ENCODE data around the gene HSPA1B.
"Not testable (repeated sequence)": the region's sequence is repeated elsewhere in the genome, so short reads cannot be mapped to it uniquely, and the experiment has no call there.

Gene HSPA1B

GRCh38 chr6:31827286-31828079 lies at the start of gene HSPA1B:
HSPA1B (plus strand) TSS chr6:31827738; CDS start chr6:31827951, 213 bp downstream.
- DNase-seq: peak; percentile 99

DNA sequence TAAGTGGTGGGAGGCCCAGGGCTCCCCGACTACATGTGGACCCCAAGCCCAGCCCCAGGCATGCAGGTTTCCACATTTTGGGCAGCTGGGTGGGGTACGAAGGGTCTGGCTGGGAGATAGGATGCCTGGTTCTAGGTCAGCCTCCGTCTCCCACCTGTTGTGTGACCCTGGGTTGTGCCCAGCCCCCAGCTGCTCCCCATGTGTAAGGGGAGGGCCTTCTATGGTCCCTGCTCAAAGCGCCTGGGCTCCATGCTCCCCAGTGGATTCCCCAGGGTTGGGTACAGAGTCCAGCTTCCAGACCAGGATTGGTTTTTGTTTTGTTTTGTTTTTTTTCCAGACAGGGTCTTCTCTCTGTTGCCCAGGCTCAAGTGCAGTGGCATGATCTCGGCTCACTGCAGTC lies 49.3 kb upstream of the HSPA1B start:
- DNase-seq: no peak

DNA sequence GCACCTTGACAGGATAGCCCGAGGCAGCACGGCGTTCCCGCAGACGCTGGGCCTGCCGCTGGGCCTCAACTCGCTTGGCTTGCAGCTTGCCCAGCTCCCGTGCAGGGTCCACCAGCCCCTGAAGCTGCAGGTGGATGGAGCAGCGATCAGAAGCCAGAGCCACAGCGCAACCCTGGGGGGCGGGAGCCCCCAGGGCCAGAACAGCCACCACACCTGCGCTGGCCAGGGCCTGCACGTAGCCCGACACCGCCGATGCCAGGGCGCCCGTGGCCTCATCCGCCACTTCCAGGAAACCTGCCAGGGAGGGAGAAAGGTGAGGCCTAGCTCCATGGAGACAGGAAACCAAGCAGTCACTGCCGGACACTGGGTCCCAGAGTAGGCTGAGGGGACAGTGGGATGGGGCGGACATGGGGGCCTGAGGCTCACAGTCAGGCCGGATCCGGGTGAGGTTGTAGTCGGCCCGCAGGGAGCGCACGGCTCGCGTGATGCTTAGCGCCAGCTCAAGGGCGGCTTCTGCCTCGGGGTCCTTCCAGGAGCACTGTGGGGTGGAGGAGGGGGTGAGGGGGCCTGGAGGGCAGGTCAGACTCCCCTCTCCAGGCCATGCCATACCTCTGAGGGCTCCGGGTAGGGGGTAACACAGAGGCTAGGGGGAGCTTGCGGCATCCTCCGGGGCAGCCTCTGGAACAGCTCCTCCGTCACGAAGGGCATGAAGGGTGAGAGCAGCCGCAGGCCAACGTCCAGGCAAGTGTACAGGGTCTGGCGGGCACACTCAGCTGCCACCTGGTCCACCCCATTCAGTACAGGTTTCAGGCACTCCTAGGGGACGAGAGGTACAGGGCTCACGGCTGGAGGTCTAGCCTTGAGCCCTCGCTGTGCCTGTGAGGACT lies 48.3 kb upstream of the HSPA1B start:
- DNase-seq: no peak

DNA sequence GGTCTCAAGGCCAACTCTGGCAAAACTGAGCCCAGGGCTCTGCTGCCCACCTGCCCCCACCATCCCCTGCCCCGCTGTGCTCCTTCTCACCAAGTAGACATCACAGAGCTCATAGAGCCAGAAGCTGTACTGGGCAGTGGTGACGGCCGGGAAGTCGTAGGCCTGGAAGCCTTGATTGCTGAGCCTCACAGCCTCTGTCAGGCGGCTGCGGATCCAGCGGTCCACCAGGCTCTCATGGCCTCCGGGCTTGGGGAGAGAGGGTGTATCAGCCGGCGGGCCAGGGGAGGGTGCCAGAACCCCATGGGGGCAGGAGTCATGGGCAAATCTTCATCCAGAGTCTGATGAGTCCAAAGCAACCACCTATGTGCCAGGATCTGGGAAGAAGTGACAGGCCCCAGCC lies 47.6 kb upstream of the HSPA1B start:
- no peak for DNase-seq

DNA sequence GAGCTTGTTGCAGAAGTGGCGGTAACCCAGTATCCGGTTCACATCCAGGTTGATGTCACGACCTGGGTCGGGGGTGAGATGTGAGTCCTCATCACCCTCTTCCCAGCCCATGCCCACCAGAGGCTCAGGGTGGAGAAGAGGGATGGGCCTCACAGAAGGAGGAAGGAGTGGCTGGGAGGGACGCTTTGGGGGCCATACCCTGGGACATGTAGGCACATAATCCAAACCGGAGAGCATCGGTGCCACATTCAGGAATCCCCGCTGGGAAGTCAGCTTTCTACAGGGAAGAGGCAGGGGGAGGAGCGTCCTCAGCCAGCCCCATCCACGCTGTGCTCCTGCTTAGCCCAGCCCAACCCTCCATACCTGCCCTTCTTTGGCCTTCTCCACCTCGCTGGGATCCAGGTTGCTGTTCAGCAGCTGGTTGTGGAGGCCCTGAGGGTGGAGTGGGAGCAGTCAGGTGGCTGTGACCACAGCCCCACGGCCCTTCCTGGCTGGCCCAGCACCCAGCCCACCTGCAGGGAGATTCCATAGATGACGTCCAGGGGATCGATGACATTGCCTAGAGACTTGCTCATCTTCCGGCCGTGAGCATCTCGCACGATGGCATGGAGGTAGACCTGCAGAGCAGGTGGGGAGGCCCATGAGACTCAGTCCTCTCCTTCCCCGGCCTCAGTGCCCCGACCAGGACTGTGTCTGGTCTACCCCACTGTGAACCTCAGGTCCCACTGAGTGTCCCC lies 46.9 kb upstream of the HSPA1B start:
- no peak for DNase-seq

DNA sequence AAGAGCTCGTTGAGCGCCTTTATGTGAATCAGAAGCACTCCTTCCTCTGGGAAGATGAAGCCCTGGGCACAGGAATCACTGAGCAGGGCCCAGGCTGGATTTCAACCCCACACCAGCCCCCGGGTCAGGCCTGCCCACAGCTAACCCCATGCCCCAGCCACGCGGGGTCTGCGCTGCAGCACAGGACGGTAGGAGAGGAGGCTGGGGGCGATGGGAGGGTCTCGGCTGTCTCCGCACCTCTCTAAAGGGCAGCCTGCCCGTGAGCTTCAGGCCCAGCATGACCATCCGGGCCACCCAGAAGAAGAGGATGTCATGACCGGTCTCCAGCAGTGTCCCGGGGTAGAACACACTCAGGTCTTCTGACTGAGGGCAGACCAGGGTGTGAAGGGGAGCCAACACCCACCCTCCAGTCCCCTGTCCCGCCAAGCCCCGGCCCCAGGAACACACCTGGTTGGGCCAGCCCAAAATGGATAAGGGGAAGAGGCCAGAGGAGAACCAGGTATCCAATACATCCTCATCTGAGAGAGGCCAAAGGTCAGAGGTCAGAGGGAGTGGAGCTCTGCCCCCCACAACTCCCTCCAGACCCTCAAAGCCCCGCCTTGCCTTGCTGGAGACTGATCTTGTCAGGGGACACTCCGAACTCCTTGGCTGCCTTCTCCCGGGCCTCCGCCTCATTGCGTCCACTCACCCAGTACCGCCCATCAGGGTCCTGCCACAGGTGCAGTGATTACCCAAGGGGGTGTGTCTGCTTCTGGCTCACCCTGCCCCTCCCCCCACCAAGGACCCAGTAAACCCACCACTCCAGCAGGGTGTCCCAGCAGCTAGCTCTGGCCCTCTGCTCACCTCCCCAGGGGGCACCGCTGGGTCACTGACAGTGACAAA lies 46.1 kb upstream of the HSPA1B start:
- no peak for DNase-seq

DNA sequence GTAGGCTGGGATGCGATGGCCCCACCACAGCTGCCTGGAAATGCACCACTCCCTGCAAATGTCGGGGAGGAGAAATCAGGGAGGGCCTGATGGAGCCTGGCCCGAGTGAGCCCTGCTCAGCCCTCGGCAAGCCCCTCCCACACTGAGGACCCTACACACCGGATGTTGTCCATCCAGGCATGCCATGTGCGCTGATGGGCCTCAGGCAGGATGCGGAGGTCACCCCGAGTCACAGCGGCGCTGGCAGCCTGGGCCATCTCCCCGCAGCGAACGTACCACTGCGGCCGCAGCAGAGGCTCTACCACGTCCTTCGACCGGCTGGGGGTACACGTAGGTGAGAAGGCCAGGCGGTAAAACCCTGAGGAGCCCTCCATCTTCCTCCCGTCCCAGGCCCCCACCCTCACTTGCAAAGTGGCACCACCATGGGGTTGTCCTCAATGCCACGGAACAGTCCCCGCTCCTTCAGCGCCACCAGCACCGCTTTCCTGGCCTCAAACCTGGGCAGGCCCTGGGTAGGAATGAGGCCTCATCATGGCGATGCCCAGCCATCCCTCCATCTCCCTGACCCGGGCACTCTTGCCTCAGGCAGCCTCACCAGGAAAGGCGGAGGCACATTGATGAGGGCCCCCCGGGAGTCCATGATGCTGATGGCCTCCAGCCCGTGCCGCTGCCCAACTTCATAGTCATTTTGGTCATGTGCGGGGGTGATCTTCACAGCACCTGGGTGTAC lies 45.2 kb upstream of the HSPA1B start:
- no peak for DNase-seq

DNA sequence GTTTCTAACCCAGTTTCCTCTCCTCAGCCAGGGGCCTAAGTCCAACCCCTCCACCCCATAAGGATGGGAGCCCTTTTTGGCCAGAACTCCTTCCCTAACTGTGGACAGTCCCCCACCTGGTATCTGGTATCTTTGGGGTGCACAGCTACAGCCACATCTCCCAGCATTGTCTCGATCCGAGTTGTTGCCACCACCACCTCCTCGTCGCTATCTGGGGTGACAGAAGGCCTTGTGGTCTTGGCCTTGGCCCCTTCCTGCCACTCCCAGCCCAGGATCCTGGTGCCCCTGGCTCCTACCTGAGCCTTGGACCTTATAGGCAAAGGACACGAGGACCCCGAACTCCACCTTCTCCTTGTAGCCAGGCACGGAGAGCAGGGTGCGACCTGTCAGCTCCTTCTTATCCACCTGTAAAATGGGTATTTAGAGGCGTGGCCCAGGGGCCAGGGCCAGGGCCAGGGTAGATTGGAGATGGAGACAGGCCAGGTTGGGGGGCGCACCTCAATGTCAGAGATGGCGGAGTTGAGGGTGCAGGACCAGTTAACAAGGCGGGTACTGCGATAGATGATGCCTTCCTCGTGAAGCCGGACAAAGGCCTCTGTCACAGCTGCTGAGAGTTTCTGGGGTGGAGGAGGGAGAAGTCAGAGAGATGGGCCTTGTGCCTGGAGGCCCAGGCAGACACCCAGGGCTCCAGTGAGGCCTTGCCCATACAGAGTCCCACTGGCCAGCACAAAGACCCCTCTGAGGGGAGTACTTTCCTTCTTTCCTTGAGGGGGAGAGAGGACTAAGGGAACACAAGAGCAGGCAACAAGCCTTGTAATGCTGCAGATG lies 43.2 kb upstream of the HSPA1B start:
- no peak for DNase-seq

DNA sequence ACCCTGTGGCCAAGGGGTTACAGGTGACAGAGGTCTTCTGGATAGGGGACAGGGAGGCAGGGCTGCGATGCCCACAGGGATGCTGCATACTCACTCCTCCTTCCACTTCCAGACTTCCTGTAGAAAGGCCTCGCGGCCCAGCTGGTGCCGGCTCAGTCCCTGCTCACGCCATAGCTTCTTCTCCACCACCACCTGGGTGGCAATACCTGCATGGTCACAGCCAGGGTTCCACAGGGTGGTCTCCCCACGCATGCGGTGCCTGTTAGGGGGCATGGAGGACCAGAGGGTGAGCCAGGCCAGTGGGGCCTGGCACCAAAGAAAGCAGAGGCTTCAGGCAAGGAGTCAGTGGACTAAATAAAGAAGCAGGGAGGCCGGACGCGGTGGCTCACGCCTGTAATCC lies 42.1 kb upstream of the HSPA1B start:
- no peak for DNase-seq

GRCh38 chr6:31791324-31792089 lies 36.0 kb upstream of the HSPA1B start:
- peak; percentile 20 for DNase-seq

GRCh38 chr6:31792090-31792374 lies 35.5 kb upstream of the HSPA1B start:
- DNase-seq: no peak

GRCh38 chr6:31792761-31793171 lies 34.8 kb upstream of the HSPA1B start:
- DNase-seq: no peak

- not testable (repeated sequence) for DNase-seq
These were observed 33.7 kb upstream of the HSPA1B start for GRCh38 chr6:31793927-31794245.

- DNase-seq: no peak
These were observed 33.2 kb upstream of the HSPA1B start for GRCh38 chr6:31794294-31794865.

DNA sequence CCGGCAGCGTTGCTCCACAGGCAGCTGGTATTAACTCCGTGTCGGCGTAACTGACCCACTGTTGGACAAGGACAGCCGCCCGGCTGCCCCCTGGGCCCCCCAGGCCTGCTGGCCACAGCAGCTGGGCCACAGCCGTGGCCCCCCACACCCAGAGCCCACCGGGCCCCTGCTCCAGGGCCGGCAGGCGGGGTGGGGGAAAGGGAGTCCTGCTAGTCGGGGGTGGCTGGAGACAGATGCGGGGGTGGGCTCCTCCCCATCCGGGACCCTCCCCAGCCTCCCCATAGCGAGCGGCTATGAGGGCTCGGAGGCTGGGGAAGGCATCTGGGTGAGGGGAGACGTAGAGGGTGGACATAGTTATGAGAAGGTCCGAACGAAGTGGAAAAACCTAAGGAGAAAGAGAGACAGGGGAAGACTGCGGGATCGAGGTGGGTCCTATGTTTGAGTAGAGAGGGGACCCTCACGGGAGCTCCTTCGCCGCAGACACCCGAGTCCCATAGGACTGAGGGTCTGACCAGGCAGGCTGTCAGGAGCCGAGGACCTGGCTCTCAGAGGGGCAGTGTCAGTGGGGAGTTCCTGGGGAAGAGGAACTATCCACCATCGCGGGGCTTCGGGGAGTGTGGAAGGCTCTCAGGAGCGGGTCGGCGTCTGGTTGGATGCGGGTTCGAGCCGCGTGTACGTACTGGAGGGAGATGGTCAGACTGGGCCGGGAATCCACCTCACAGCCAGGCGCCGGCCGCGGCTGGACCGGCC lies 32.5 kb upstream of the HSPA1B start:
- DNase-seq: no peak

GRCh38 chr6:31795616-31796298 lies 31.8 kb upstream of the HSPA1B start, which contains the start of gene VARS1:
VARS1 (minus strand) TSS chr6:31795752; CDS start chr6:31795217, 535 bp downstream.
- DNase-seq: peak; percentile 73

- no peak for DNase-seq
These were observed 30.5 kb upstream of the HSPA1B start for GRCh38 chr6:31796993-31797385.

DNA sequence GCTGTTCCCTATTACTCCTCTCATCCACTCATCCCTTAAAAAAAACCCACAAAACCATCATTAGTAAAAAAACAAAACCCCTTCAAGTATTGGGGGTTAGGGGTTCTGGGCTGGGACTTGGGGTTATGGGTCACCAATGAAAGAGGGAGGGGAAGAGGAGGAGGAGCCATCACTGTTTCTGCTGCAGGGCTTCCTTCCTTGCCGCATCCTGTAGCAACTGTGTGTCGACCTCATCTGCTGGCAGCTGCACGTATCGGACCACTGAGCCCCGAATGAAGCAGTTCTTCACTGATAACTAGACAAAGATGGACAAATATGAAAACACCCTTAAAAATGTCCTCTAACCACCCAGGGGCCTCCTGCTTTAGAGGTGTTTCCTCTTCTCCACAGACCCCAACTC lies 29.9 kb upstream of the HSPA1B start:
- DNase-seq: no peak
